ENCODE data around the gene SLC24A3.

- TF ChIP-seq, protein P1, sequence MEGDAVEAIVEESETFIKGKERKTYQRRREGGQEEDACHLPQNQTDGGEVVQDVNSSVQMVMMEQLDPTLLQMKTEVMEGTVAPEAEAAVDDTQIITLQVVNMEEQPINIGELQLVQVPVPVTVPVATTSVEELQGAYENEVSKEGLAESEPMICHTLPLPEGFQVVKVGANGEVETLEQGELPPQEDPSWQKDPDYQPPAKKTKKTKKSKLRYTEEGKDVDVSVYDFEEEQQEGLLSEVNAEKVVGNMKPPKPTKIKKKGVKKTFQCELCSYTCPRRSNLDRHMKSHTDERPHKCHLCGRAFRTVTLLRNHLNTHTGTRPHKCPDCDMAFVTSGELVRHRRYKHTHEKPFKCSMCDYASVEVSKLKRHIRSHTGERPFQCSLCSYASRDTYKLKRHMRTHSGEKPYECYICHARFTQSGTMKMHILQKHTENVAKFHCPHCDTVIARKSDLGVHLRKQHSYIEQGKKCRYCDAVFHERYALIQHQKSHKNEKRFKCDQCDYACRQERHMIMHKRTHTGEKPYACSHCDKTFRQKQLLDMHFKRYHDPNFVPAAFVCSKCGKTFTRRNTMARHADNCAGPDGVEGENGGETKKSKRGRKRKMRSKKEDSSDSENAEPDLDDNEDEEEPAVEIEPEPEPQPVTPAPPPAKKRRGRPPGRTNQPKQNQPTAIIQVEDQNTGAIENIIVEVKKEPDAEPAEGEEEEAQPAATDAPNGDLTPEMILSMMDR (IDR thresholded peaks at IDR 0.05) = no peak
- TF ChIP-seq POLR2AphosphoS5 (IDR thresholded peaks at IDR 0.05) = no peak
- TF ChIP-seq POLR2A (IDR thresholded peaks at IDR 0.05) = no peak
- no peak for TF ChIP-seq EP300 (IDR thresholded peaks at IDR 0.05)
Measured at GRCh38 chr20:19631410-19631809, 419.0 kb downstream of the SLC24A3 start.

All from upper lobe of left lung (tissue), 4 donors.